ENCODE data around the gene TBPL1.
A peak's percentile ranks its signal among the peaks of the same experiment; 100 is the strongest.

TBPL1 gene

GRCh38 chr6:133983099-133983939, 30.3 kb downstream of the TBPL1 start:
- peaks cover 34% of the 10 kb centered on the region for H3K36me3 ChIP-seq (ENCODE audit: insufficient read depth, low read length)
- no peaks in the 10 kb centered on the region for H3K27me3 ChIP-seq (ENCODE audit: insufficient read depth, low read length, poor library complexity, severe bottlenecking)
- H2AFZ ChIP-seq (ENCODE audit: low read length): no peak overlapping the region
- peak overlapping the region; percentile 66 for H3K4me2 ChIP-seq (ENCODE audit: low read depth, low read length, poor library complexity, severe bottlenecking)
- peak overlapping the region; percentile 32 for H3K4me3 ChIP-seq (ENCODE audit: low read length, poor library complexity, severe bottlenecking)
- TF ChIP-seq CTCF (conservative IDR thresholded peaks at IDR 0.05; ENCODE audit: low read length) (0 out of 2 replicates have a peak, but pooled peaks have one; percentile 20), EZH2phosphoT487 (IDR thresholded peaks at IDR 0.05; ENCODE audit: borderline replicate concordance) (peak; percentile 82)
- peaks cover 59% of the 10 kb centered on the region for H3K4me1 ChIP-seq (ENCODE audit: insufficient read depth, low read length, poor library complexity, severe bottlenecking)
- H3K9me3 ChIP-seq (ENCODE audit: insufficient read depth, low read depth, low read length): no peaks in the 10 kb centered on the region
- peaks cover 6% of the 10 kb centered on the region for H4K20me1 ChIP-seq (ENCODE audit: insufficient read depth, low read length, poor library complexity, severe bottlenecking)
- H3K9ac ChIP-seq (ENCODE audit: low read depth, low read length, poor library complexity, severe bottlenecking): peak overlapping the region; percentile 0
- peaks cover 12% of the 10 kb centered on the region for H3F3A ChIP-seq (ENCODE audit: low read depth)
- H3K9me2 ChIP-seq (replicated peaks; ENCODE audit: low read depth, low read length): no peaks in the 10 kb centered on the region
- H3K79me2 ChIP-seq (ENCODE audit: insufficient read depth, low read length): peaks cover 15% of the 10 kb centered on the region

GRCh38 chr6:133985970-133986369, 32.9 kb downstream of the TBPL1 start:
- Histone ChIP-seq H3K4me1 (ENCODE audit: insufficient read depth, low read length, poor library complexity, severe bottlenecking) (peaks cover 49% of the 10 kb centered on the region), H3F3A (ENCODE audit: low read depth) (peaks cover 12% of the 10 kb centered on the region), H3K27me3 (ENCODE audit: insufficient read depth, low read length, poor library complexity, severe bottlenecking) (no peaks in the 10 kb centered on the region), H3K9me2 (replicated peaks; ENCODE audit: low read depth, low read length) (no peaks in the 10 kb centered on the region), H2AFZ (ENCODE audit: low read length) (no peak overlapping the region), H3K9me3 (ENCODE audit: insufficient read depth, low read depth, low read length) (no peaks in the 10 kb centered on the region), H3K36me3 (ENCODE audit: insufficient read depth, low read length) (peaks cover 36% of the 10 kb centered on the region), H3K79me2 (ENCODE audit: insufficient read depth, low read length) (no peaks in the 10 kb centered on the region), H3K9ac (ENCODE audit: low read depth, low read length, poor library complexity, severe bottlenecking) (no peak overlapping the region), H3K4me2 (ENCODE audit: low read depth, low read length, poor library complexity, severe bottlenecking) (peak overlapping the region; percentile 59), H4K20me1 (ENCODE audit: insufficient read depth, low read length, poor library complexity, severe bottlenecking) (no peaks in the 10 kb centered on the region), H3K4me3 (ENCODE audit: low read length, poor library complexity, severe bottlenecking) (peak overlapping the region; percentile 8)
- TF ChIP-seq EZH2phosphoT487 (IDR thresholded peaks at IDR 0.05; ENCODE audit: borderline replicate concordance) (no peak), CTCF (conservative IDR thresholded peaks at IDR 0.05; ENCODE audit: low read length) (no peak)

- H3K27me3 ChIP-seq (ENCODE audit: insufficient read depth, low read length, poor library complexity, severe bottlenecking): no peaks in the 10 kb centered on the region
- no peak overlapping the region for H3K4me2 ChIP-seq (ENCODE audit: low read depth, low read length, poor library complexity, severe bottlenecking)
- H3K4me1 ChIP-seq (ENCODE audit: insufficient read depth, low read length, poor library complexity, severe bottlenecking): peaks cover 44% of the 10 kb centered on the region
- H3K9ac ChIP-seq (ENCODE audit: low read depth, low read length, poor library complexity, severe bottlenecking): no peak overlapping the region
- no peaks in the 10 kb centered on the region for H3K9me3 ChIP-seq (ENCODE audit: insufficient read depth, low read depth, low read length)
- H3K4me3 ChIP-seq (ENCODE audit: low read length, poor library complexity, severe bottlenecking): no peak overlapping the region
- H3K9me2 ChIP-seq (replicated peaks; ENCODE audit: low read depth, low read length): no peaks in the 10 kb centered on the region
- H4K20me1 ChIP-seq (ENCODE audit: insufficient read depth, low read length, poor library complexity, severe bottlenecking): no peaks in the 10 kb centered on the region
- peaks cover 12% of the 10 kb centered on the region for H3F3A ChIP-seq (ENCODE audit: low read depth)
- H3K36me3 ChIP-seq (ENCODE audit: insufficient read depth, low read length): peaks cover 27% of the 10 kb centered on the region
- TF ChIP-seq CTCF (conservative IDR thresholded peaks at IDR 0.05; ENCODE audit: low read length) (no peak), EZH2phosphoT487 (IDR thresholded peaks at IDR 0.05; ENCODE audit: borderline replicate concordance) (no peak)
- no peak overlapping the region for H2AFZ ChIP-seq (ENCODE audit: low read length)
- H3K79me2 ChIP-seq (ENCODE audit: insufficient read depth, low read length): no peaks in the 10 kb centered on the region
These were observed 33.9 kb downstream of the TBPL1 start for GRCh38 chr6:133986942-133987341.

All from Loucy (cell line).